ENCODE measurements around the gene TMEM120B. TPM values are rescaled to one million over a fixed set of nuclear protein-coding genes. Genes with fewer than 3 reads are reported as not detected.

The TMEM120B gene
- total RNA-seq, 3 donors from 2014 or later, result 5.4 to 8.2 (median 6.1) TPM

DNA sequence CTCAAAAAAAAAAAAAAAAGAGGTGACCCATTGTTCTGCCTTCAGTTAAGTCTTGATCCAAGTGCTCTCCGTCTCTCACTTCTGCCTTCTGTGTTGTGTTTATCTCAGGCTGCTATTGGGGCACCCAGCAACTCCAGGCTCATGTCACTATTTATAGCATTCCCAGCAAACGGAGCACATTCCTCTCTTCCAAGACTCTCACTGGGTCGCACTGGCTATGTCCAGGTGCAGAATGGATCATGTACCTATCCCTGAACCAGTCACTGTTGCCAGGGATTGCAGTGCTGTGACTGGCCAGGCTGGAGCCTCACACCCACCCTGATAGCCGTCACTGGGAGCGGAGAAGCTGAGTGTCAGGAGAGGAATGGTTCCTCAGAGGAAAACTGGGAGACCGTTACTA, 49.7 kb downstream of the TMEM120B start:
- no peaks in the 10 kb centered on the region for H3K4me1 ChIP-seq
- TF ChIP-seq, protein P1, sequence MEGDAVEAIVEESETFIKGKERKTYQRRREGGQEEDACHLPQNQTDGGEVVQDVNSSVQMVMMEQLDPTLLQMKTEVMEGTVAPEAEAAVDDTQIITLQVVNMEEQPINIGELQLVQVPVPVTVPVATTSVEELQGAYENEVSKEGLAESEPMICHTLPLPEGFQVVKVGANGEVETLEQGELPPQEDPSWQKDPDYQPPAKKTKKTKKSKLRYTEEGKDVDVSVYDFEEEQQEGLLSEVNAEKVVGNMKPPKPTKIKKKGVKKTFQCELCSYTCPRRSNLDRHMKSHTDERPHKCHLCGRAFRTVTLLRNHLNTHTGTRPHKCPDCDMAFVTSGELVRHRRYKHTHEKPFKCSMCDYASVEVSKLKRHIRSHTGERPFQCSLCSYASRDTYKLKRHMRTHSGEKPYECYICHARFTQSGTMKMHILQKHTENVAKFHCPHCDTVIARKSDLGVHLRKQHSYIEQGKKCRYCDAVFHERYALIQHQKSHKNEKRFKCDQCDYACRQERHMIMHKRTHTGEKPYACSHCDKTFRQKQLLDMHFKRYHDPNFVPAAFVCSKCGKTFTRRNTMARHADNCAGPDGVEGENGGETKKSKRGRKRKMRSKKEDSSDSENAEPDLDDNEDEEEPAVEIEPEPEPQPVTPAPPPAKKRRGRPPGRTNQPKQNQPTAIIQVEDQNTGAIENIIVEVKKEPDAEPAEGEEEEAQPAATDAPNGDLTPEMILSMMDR (IDR thresholded peaks at IDR 0.05), result no peak
- TF ChIP-seq POLR2AphosphoS5 (IDR thresholded peaks at IDR 0.05) (no peak), POLR2A (IDR thresholded peaks at IDR 0.05) (no peak)
- H3K27me3 ChIP-seq, result no peaks in the 10 kb centered on the region
- no peak overlapping the region for H3K27ac ChIP-seq
- no peaks in the 10 kb centered on the region for H3K9me3 ChIP-seq
- no peak for DNase-seq (ENCODE audit: low spot score in 2 of 2)
- H3K4me3 ChIP-seq, result no peak overlapping the region
- H3K36me3 ChIP-seq, result no peaks in the 10 kb centered on the region
- intact Hi-C loops (cut with DNase I; ENCODE audit: low total_unique reads), result no loop called here

DNA sequence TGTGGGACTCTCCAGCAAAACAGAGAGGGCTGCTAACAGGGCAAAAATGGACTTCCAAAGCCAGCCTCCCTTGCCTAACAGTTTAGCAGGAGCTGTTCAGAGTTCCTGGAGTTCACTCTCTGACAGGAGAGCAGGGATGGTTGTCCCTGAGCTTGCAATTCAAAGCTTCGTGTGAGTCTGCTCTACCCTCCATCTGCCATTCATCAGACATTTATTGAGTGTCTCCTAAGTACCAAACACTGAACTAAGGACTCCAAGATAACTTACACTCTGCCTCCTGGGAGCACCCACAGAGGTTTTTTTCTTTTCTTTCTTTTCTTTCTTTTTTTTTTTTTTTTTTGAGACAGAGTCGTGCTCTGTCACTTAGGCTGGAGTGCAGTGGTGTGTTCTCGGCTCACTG, 52.3 kb downstream of the TMEM120B start:
- TF ChIP-seq, protein P1 (IDR thresholded peaks at IDR 0.05), result no peak
- TF ChIP-seq POLR2AphosphoS5 (IDR thresholded peaks at IDR 0.05) (no peak), POLR2A (IDR thresholded peaks at IDR 0.05) (no peak)
- intact Hi-C loops (cut with DNase I; ENCODE audit: low total_unique reads), result no loop called here
- DNase-seq (ENCODE audit: low spot score in 2 of 2), result no peak
- no peaks in the 10 kb centered on the region for H3K9me3 ChIP-seq
- no peak overlapping the region for H3K4me3 ChIP-seq
- H3K4me1 ChIP-seq, result peaks cover 0 to 8% of the 10 kb centered on the region in 2 donors
- no peaks in the 10 kb centered on the region for H3K27me3 ChIP-seq
- no peak overlapping the region for H3K27ac ChIP-seq
- H3K36me3 ChIP-seq, result no peaks in the 10 kb centered on the region

GRCh38 chr12:121765573-121765972, 53.0 kb downstream of the TMEM120B start:
- no peak overlapping the region for H3K27ac ChIP-seq
- TF ChIP-seq POLR2A (IDR thresholded peaks at IDR 0.05) (no peak), POLR2AphosphoS5 (IDR thresholded peaks at IDR 0.05) (no peak)
- TF ChIP-seq, protein P1 (IDR thresholded peaks at IDR 0.05), result no peak
- intact Hi-C loops (cut with DNase I; ENCODE audit: low total_unique reads), result no loop called here
- H3K4me1 ChIP-seq, result peaks cover 0 to 8% of the 10 kb centered on the region in 2 donors
- no peaks in the 10 kb centered on the region for H3K36me3 ChIP-seq
- H3K4me3 ChIP-seq, result no peak overlapping the region
- H3K27me3 ChIP-seq, result no peaks in the 10 kb centered on the region
- DNase-seq (ENCODE audit: low spot score in 2 of 2), result no peak
- H3K9me3 ChIP-seq, result no peaks in the 10 kb centered on the region

GRCh38 chr12:121766290-121767039, 53.9 kb downstream of the TMEM120B start:
- H3K27me3 ChIP-seq, result no peaks in the 10 kb centered on the region
- H3K4me1 ChIP-seq, result peaks cover 0 to 8% of the 10 kb centered on the region in 2 donors
- no peaks in the 10 kb centered on the region for H3K36me3 ChIP-seq
- peak overlapping the region in 1 of 2 donors; percentile 9 for H3K27ac ChIP-seq
- H3K4me3 ChIP-seq, result no peak overlapping the region
- intact Hi-C loops (cut with DNase I; ENCODE audit: low total_unique reads), result no loop called here
- no peak for DNase-seq (ENCODE audit: low spot score in 2 of 2)
- no peak for TF ChIP-seq POLR2AphosphoS5 (IDR thresholded peaks at IDR 0.05)
- TF ChIP-seq, protein P1 (IDR thresholded peaks at IDR 0.05), result no peak
- TF ChIP-seq POLR2A (IDR thresholded peaks at IDR 0.05), result no peak
- no peaks in the 10 kb centered on the region for H3K9me3 ChIP-seq

DNA sequence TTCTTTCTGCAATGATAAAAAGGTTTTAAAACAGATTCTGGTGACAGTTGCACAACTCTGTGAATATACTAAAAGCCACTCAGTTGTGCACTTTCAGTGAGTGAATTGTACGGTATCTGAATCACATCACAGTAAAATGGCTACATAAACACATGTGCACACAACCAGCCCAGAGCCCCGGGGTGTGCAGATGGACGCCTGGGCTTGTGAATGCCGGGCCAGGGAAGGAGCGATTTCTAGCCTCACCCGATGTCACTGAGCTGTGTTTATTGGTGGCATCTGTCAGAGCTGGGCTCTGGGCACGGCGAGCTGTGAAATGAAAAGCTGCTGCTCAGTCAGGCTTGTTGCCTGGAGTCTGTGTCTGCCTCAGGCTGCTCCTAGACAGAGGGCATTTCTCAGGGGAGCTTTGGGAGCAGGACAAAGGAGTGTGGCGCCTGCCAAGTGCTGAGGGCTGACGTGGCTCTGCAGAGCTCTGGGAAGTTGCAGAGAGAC, 55.0 kb downstream of the TMEM120B start:
- Histone ChIP-seq H3K4me3 (no peak overlapping the region), H3K27ac (peak overlapping the region in 1 of 2 donors; percentile 55), H3K27me3 (no peaks in the 10 kb centered on the region), H3K36me3 (no peaks in the 10 kb centered on the region), H3K9me3 (no peaks in the 10 kb centered on the region), H3K4me1 (peaks cover 0 to 8% of the 10 kb centered on the region in 2 donors)
- TF ChIP-seq, protein P1 (IDR thresholded peaks at IDR 0.05), result no peak
- no peak for TF ChIP-seq POLR2AphosphoS5 (IDR thresholded peaks at IDR 0.05)
- TF ChIP-seq POLR2A (IDR thresholded peaks at IDR 0.05), result no peak
- intact Hi-C loops (cut with DNase I; ENCODE audit: low total_unique reads), result no loop called here
- DNase-seq (ENCODE audit: low spot score in 2 of 2), result no peak

Measured in breast epithelium (tissue), 4 donors.